GM21390 (cell line): ENCODE measurements around the gene BCAS4.
"Not testable (repeated sequence)": the region's sequence is repeated elsewhere in the genome, so short reads cannot be mapped to it uniquely, and the experiment has no call there.

Experiments used
- ATAC-seq: cut with Tn5 transposase; IDR thresholded peaks from one replicate; pipeline ENCODE4 v1.9.1; 2021; ENCODE audit not compliant: unreplicated experiment

BCAS4 gene

GRCh38 chr20:50794846-50795634 lies at the start of gene BCAS4:
Gene BCAS4 (plus strand): TSS chr20:50795061. CDS start chr20:50795084, 23 bp downstream.
- ATAC-seq: peak; percentile 57

GRCh38 chr20:50745634-50746137 lies 49.2 kb upstream of the BCAS4 start:
- no peak for ATAC-seq

- ATAC-seq: no peak
These were observed 48.5 kb upstream of the BCAS4 start for GRCh38 chr20:50746138-50746940.

GRCh38 chr20:50747275-50747674 lies 47.6 kb upstream of the BCAS4 start:
- ATAC-seq: no peak

- no peak for ATAC-seq
These were observed 44.7 kb upstream of the BCAS4 start for GRCh38 chr20:50750145-50750671.

GRCh38 chr20:50753152-50753551 lies 41.7 kb upstream of the BCAS4 start:
- ATAC-seq: no peak

- no peak for ATAC-seq
These were observed 40.4 kb upstream of the BCAS4 start for GRCh38 chr20:50754420-50754819.

- no peak for ATAC-seq
These were observed 38.4 kb upstream of the BCAS4 start for GRCh38 chr20:50756447-50756846.

- no peak for ATAC-seq
These were observed 36.4 kb upstream of the BCAS4 start for GRCh38 chr20:50758469-50758868.

GRCh38 chr20:50758992-50759391 lies 35.9 kb upstream of the BCAS4 start:
- no peak for ATAC-seq

- ATAC-seq: no peak
These were observed 35.2 kb upstream of the BCAS4 start for GRCh38 chr20:50759678-50760077.

- no peak for ATAC-seq
These were observed 32.8 kb upstream of the BCAS4 start for GRCh38 chr20:50762045-50762422.

- ATAC-seq: no peak
These were observed 32.2 kb upstream of the BCAS4 start for GRCh38 chr20:50762435-50763220.

GRCh38 chr20:50763550-50764458 lies 31.1 kb upstream of the BCAS4 start:
- not testable (repeated sequence) for ATAC-seq

GRCh38 chr20:50765251-50765650 lies 29.6 kb upstream of the BCAS4 start:
- not testable (repeated sequence) for ATAC-seq

- ATAC-seq: no peak
These were observed 29.2 kb upstream of the BCAS4 start for GRCh38 chr20:50765674-50766073.

- not testable (repeated sequence) for ATAC-seq
These were observed 27.7 kb upstream of the BCAS4 start for GRCh38 chr20:50766955-50767809.

GRCh38 chr20:50768991-50769390 lies 25.9 kb upstream of the BCAS4 start:
- not testable (repeated sequence) for ATAC-seq

GRCh38 chr20:50769551-50770085 lies 25.2 kb upstream of the BCAS4 start:
- ATAC-seq: not testable (repeated sequence)
